Stimulated activated effector memory CD8-positive, alpha-beta T cell treated with anti-CD3 and anti-CD28 coated beads, Interleukin-12 subunit alpha, Interleukin-12 subunit beta, amount 100 ng/mL, for 72 hours (primary cell): ENCODE data around the gene PARP1.

Experiments used
- ATAC-seq: fragments of 150-1000 bp; cut with Tn5 transposase; 2 replicates; pipeline ENCODE4 v1.10.0; 2021
- DNase-seq, 2 donors: peaks; one replicate each; pipeline ENCODE4 v3.0.0; 2021 to 2022; ENCODE audit warnings: low spot score in 2 of 2
- H3K27ac Mint-ChIP-seq: one replicate; pipeline ENCODE4 v1.8.0; 2022; ENCODE audit warnings: mild to moderate bottlenecking, mixed read lengths
- H3K36me3 Mint-ChIP-seq: one replicate; pipeline ENCODE4 v1.8.0; 2022; ENCODE audit warnings: mild to moderate bottlenecking, mixed read lengths
- H3K4me1 Mint-ChIP-seq: one replicate; pipeline ENCODE4 v1.8.0; 2022; ENCODE audit warnings: mixed read lengths
- H3K4me3 Mint-ChIP-seq: one replicate; pipeline ENCODE4 v1.8.0; 2022; ENCODE audit warnings: mild to moderate bottlenecking, mixed read lengths
- H3K9me3 Mint-ChIP-seq: one replicate; pipeline ENCODE4 v1.8.0; 2022; ENCODE audit warnings: mixed read lengths

The PARP1 gene

GRCh38 chr1:226420897-226421296 lies 13.0 kb upstream of the PARP1 start:
- DNase-seq (no peak), ATAC-seq (no peak)
- Mint-ChIP-seq H3K9me3 (no peaks in the 10 kb centered on the region), H3K36me3 (no peaks in the 10 kb centered on the region), H3K27ac (no peak overlapping the region), H3K4me3 (no peak overlapping the region), H3K4me1 (peaks cover 16% of the 10 kb centered on the region)

- Mint-ChIP-seq H3K4me1 (peaks cover 10% of the 10 kb centered on the region), H3K4me3 (no peak overlapping the region), H3K27ac (no peak overlapping the region), H3K9me3 (no peaks in the 10 kb centered on the region), H3K36me3 (no peaks in the 10 kb centered on the region)
- DNase-seq (no peak), ATAC-seq (no peak)
Observed at GRCh38 chr1:226420328-226420727, 12.4 kb upstream of the PARP1 start.

DNA sequence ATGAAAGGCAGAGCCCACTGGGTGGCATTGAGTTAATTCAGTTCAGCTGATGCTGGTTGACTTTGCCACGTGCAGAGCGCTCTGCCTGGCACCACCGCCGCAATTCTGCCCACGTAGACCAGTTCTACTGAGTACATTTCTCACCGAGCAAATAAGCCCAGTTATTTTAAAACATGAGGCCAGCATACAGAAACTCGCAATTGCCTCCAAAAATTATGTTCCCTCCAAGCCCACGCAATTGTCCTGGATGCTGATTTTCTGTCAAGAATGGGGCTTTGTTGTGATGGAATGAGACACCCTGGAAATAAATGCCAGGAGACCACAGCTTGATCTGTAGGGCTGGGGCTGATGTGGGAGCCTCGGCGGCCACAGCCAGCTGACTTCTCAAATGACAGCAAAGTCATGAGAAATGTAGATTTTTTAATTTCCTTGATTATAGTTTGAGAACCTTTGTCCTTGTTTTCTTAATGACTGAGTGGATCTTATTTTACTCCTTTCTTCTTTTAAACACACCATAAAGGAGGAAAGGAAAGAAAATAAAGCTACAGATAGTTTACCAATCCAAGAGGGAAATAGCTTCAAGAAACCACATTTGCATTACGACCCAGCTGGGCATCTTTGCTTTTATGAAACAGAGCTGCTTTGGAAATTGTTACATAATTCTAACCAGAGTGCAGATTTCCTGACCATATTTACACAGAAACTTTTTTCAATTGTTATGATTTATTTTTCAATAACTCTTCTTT lies 11.6 kb upstream of the PARP1 start:
- Mint-ChIP-seq H3K4me1 (peaks cover 9% of the 10 kb centered on the region), H3K36me3 (no peaks in the 10 kb centered on the region), H3K27ac (no peak overlapping the region), H3K4me3 (no peak overlapping the region), H3K9me3 (no peaks in the 10 kb centered on the region)
- no peak for ATAC-seq
- no peak for DNase-seq

GRCh38 chr1:226417830-226418546 lies 10.1 kb upstream of the PARP1 start:
- no peaks in the 10 kb centered on the region for H3K9me3 Mint-ChIP-seq
- no peak overlapping the region for H3K4me3 Mint-ChIP-seq
- no peaks in the 10 kb centered on the region for H3K36me3 Mint-ChIP-seq
- DNase-seq (no peak), ATAC-seq (no peak)
- H3K4me1 Mint-ChIP-seq, result peaks cover 9% of the 10 kb centered on the region
- peak overlapping the region; percentile 60 for H3K27ac Mint-ChIP-seq

DNA sequence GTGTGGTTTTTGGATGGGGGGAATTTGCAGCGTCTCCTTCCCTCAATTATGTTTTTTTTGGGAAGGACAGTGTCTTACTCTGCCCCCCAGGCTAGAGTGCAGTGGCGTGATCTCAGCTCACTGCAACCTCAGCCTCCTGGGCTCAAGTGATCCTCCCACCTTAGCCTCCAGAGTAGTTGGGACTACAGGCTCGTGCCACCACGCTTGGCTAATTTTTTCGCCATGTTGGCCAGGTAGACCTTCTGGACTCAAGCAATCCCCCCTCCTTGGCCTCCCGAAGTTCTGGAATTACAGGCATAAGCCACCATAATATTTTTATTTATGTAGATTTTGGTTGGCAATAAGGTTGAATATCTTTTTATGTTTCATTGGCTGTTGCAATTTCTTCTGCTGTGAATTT lies 9.5 kb upstream of the PARP1 start:
- no peak for DNase-seq
- no peak overlapping the region for H3K27ac Mint-ChIP-seq
- peaks cover 9% of the 10 kb centered on the region for H3K4me1 Mint-ChIP-seq
- H3K9me3 Mint-ChIP-seq, result no peaks in the 10 kb centered on the region
- no peak overlapping the region for H3K4me3 Mint-ChIP-seq
- no peaks in the 10 kb centered on the region for H3K36me3 Mint-ChIP-seq
- ATAC-seq, result no peak

DNA sequence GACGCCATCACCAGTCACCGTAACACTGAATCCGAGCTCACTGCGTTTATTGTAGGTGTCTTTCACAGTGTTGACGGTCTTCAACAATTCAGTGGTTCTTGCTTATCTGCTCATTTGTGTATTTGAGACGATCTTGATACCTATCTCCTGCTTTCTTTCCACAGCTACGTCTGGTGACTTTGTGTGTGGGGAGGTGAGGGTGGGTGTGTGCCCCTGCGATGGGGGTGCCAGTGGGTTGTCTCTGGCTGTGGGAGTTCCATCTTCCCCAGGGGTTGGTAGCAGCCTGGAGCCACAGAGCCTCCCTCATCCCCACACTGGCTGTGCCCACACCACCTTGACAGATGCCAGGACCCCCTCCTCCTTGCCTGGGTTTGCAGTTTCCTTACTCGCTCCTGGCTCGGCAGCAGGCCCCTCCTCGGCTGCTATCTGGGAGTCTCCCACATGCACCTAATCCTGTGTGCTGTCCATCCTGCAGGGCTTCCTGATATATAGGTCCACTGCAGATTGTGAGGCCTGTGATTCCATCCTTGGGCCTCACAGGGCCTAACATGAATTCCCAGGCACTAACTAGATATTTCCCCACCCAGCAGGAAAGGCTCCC lies 6.3 kb upstream of the PARP1 start:
- H3K9me3 Mint-ChIP-seq, result no peaks in the 10 kb centered on the region
- no peak for ATAC-seq
- no peak overlapping the region for H3K4me3 Mint-ChIP-seq
- H3K27ac Mint-ChIP-seq, result no peak overlapping the region
- no peaks in the 10 kb centered on the region for H3K36me3 Mint-ChIP-seq
- DNase-seq, result no peak
- peaks cover 9% of the 10 kb centered on the region for H3K4me1 Mint-ChIP-seq

DNA sequence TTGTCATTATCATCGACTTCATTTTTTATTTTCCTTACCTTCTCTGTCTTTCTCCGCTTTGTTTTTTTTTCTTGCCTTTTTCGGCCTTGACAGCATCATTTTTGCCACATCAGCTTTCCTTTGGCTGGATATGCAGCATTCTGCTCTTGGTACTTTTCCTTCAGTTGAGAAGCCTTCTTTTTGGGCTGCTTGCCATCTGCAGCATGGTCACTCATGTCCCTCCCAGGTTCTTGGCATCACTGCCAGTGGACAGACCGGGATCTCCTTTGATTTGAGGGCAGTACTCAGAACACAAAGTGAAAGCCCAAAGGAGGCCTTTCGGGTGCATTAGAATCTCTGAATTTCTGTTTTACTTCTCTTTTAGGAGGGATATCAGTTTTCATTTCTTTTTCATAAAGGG lies 3.7 kb upstream of the PARP1 start:
- Mint-ChIP-seq H3K9me3 (no peaks in the 10 kb centered on the region), H3K36me3 (peaks cover 18% of the 10 kb centered on the region), H3K4me3 (no peak overlapping the region), H3K27ac (no peak overlapping the region), H3K4me1 (peaks cover 14% of the 10 kb centered on the region)
- DNase-seq (no peak), ATAC-seq (no peak)

DNA sequence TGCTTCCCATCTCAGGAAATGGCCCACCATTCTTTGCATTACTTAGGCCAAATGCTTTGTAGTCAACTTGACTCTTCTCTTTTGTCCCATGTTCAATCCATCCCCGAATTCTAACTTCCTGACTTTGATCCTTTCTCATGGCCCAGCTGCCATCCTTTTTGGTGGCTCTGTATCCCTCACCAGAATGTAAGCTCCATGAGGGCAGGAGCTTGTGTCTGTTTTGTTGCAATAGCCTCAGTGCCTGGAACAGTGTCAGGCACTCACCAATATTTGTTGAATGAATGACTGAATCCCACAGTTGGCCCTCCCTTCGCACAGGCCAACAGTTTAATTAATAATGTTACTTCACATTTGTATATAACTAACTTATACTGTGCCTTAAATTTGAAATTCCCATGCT lies 3.1 kb upstream of the PARP1 start:
- ATAC-seq (no peak), DNase-seq (no peak)
- H3K27ac Mint-ChIP-seq, result no peak overlapping the region
- H3K4me1 Mint-ChIP-seq, result peaks cover 21% of the 10 kb centered on the region
- peaks cover 18% of the 10 kb centered on the region for H3K36me3 Mint-ChIP-seq
- H3K4me3 Mint-ChIP-seq, result no peak overlapping the region
- no peaks in the 10 kb centered on the region for H3K9me3 Mint-ChIP-seq

DNA sequence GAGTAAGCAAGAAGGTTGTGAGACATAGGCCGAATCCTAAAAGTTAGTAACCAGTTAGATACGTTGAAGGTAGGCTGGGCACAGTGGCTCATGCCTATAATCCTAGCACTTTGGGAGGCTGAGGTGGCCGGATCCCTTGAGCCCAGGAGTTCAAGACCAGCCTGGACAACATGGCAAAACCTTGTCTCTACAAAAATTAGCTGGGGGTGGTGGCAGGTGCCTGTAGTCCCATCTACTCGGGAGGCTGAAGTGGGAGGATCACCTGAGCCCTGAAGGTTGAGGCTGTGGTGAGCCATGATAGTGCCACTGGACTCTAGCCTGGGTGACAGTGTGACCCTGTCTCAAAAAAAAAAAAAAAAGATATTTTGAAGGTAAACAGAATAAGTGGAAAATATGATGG lies 1.5 kb upstream of the PARP1 start:
- Mint-ChIP-seq H3K36me3 (peaks cover 18% of the 10 kb centered on the region), H3K27ac (no peak overlapping the region), H3K9me3 (no peaks in the 10 kb centered on the region)

DNA sequence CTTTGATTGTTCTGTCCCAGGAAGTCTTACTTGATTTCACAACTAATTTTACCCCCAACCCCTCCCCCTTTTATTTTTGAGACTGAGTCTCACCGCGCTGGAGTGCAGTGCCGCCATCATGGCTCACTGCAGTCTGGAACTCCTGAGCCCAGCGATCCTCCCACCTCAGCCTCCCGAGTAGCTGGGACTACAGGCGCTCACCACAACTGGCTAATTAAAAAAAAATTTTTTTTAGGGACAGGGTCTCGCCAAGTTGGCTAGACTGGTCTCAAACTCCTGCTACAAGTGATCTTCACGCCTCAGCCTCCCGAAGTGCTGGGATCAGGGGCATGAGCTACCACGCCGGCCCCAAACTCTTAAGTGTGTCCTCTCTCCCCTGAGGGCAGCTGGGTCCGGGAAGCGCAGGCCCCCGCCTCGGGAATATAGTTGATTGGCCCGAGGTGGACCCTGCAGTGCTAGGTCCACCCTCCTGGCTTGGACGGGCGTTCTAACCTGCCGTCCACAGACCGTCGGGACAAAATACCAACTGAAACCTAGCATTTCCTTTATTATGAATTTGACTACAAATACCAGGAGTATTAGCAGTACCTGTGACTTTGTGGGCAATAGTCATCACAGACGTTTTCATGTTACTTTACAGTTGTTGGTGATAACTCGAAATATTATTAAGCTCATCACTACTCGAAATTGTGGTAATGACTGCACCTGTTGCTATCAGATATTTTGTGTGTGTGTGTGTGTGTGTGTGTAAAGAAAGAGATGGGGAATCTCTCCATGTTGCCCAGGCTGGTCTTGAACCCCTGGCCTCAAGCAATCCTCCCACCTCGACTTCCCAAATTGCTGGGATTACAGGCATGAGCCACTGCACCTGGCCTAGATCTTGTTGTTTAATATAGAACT lies 642 bp upstream of the PARP1 start:
- no peaks in the 10 kb centered on the region for H3K9me3 Mint-ChIP-seq
- DNase-seq (no peak), ATAC-seq (no peak)
- H3K4me1 Mint-ChIP-seq, result peaks cover 44% of the 10 kb centered on the region
- peaks cover 22% of the 10 kb centered on the region for H3K36me3 Mint-ChIP-seq
- peak overlapping the region; percentile 88 for H3K27ac Mint-ChIP-seq
- peak overlapping the region; percentile 81 for H3K4me3 Mint-ChIP-seq

More for the DNA sequence above, 1.5 kb upstream of the PARP1 start:
- H3K4me1 Mint-ChIP-seq, result peaks cover 36% of the 10 kb centered on the region
- DNase-seq (no peak), ATAC-seq (no peak)
- no peak overlapping the region for H3K4me3 Mint-ChIP-seq

DNA sequence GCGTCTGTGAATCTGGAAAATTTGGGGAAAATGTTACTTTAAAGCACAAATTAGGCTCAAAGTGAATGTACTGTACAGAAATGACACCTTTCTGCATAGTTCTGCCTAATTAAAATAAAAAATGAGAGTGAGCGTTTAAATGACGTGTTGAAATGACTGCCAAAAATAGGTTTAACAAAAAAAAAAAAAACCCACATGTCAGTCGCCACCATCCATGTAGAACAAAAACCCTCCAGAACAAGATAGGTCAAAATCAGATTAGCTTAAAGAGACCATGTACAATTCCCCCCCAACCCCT lies 745 bp downstream of the PARP1 start:
- Mint-ChIP-seq H3K27ac (peak overlapping the region; percentile 88), H3K4me1 (peaks cover 55% of the 10 kb centered on the region), H3K9me3 (no peaks in the 10 kb centered on the region), H3K4me3 (peak overlapping the region; percentile 81), H3K36me3 (peaks cover 34% of the 10 kb centered on the region)
- ATAC-seq, result no peak
- DNase-seq, result no peak

DNA sequence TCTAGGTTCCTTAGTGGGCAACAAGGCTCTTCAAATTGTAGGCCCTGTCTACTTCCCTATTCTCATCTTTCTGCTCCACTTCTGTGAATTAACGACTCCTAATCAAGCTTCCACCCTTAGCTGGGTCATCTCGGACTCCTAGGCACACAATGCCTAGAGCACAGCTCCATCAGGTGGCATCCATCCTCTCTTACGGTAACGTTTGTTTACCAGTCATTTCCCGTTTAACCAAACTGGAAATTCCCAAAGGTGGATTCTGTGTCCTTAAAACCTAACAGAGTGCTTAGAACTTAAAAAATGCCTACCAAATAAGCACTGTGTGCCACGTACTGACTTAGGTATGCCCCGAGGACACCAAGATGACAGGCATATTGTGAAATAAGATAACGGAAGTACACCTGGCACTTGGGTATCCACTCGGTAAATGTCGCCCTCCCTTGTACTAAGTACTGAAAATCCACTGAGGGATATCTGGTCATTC lies 1.5 kb downstream of the PARP1 start:
- no peak for DNase-seq
- H3K9me3 Mint-ChIP-seq, result no peaks in the 10 kb centered on the region
- no peak for ATAC-seq

GRCh38 chr1:226405411-226405988 lies 2.4 kb downstream of the PARP1 start:
- peak overlapping the region; percentile 88 for H3K27ac Mint-ChIP-seq
- ATAC-seq (no peak), DNase-seq (peak in 1 of 2 donors; percentile 69)
- H3K4me1 Mint-ChIP-seq, result peaks cover 65% of the 10 kb centered on the region
- H3K36me3 Mint-ChIP-seq, result peaks cover 50% of the 10 kb centered on the region
- H3K9me3 Mint-ChIP-seq, result no peaks in the 10 kb centered on the region
- H3K4me3 Mint-ChIP-seq, result peak overlapping the region; percentile 81

More for the DNA sequence above, 1.5 kb downstream of the PARP1 start:
- Mint-ChIP-seq H3K4me3 (peak overlapping the region; percentile 81), H3K4me1 (peaks cover 62% of the 10 kb centered on the region), H3K36me3 (peaks cover 41% of the 10 kb centered on the region), H3K27ac (peak overlapping the region; percentile 88)

DNA sequence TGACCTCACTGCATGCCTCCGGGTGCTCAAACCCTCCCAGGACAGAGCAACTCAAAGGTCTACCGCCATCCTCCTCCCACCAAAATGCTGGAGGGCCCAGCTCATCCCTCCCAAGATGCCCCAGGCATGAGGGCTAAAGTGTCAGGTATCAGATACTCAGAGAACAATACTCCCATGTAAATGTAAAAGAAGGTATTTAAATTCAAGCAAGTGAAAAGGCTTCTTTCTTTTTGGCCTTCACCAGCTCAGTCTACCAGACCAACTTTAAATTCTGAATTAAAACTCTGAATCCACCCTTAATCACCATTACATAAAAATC lies 3.0 kb downstream of the PARP1 start:
- DNase-seq, result no peak
- Mint-ChIP-seq H3K9me3 (no peaks in the 10 kb centered on the region), H3K4me1 (peaks cover 71% of the 10 kb centered on the region), H3K4me3 (peak overlapping the region; percentile 81), H3K36me3 (peaks cover 57% of the 10 kb centered on the region), H3K27ac (peak overlapping the region; percentile 45)
- ATAC-seq, result no peak
